Lung microvascular endothelial cell (primary cell): ENCODE results near the gene MME. TPM values are rescaled to one million over a fixed set of nuclear protein-coding genes. Genes with fewer than 3 reads are reported as not detected.

Source experiments
- DNase-seq, 2 donors: peaks; one replicate each; pipeline versions ENCODE4 v3.0.0 to v3.0.0-alpha.2; 2010; ENCODE audit warnings: low read depth in 2 of 2
- total RNA-seq: library from RNA; depleted of rRNA; stranded (reverse); fragments of >200 nt; gene quantifications from 2 replicates; pipeline ENCODE4 v1.2.1, GENCODE V29; 2014

The MME gene
- total RNA-seq, 1 donor from 2014 or later: 0.20 TPM

DNA sequence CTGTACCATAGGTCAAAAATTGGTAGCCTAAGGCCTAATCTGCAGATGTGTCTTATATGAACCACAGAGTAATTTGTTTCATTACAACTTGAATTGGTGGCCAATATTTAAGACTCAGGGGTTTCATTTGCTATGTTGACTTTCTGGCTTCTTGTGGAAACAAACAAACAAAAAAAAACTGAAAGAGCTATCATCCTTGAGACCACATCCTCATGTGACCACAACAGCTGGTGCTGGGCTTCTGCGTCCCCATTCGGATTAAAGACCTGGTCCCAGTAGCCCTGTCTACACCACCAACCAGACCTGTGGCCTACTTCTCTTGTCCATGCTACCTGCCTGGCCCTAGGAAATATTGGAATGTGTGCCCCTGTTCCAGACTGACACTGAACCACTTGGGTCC is 151.7 kb downstream of the MME start:
- no peak for DNase-seq

DNA sequence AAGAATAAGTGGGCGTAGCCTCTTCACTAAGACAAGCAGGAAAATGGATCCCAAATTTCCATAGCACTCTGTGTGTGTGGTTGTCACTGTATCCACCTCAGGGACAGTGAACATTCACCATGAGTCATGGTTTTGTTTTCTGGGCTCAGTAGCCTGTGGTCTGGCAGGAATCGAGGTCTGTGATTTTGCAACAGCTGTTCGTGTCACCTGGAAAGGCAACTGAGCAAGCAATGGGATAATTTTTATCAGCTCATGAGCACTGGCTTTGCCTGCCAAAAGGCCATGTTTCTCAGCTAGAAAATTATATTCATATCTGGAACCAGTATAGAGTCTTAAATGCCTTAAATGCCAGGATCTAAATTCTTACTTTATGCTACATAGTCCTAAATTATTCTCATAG is 152.5 kb downstream of the MME start:
- peak; percentile 12 to 63 for DNase-seq

DNA sequence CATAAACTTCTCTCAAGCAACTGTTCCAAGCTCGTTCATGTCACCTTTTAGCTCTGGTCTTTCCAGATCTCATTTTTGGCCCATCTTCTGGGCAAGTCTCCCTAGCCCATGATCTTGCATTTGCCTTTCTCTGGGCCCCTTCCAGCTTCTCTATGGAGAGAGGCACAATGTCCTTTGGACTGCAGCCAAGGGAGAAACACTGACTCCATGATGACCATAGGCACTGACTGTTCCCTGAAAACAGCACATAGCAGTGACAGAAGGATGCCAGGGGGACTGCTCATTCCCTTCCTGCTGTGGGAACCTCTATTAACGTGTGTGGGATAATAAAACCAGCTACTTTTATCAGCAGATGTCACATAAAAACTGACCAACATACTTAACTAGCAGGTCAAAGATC is 153.1 kb downstream of the MME start:
- peak; percentile 9 to 66 for DNase-seq

Other genes starting within 250 kb of the MME start
- not detected in 2 replicates for gene STRIT1, start 213.4 kb downstream of the MME start, total RNA-seq